Ishikawa (cell line): ENCODE data around the gene HRC.

Experiments
- CEBPB ChIP-seq: IDR thresholded peaks from 2 replicates; pipeline ENCODE4 v1.6.1; 2012
- CREB1 ChIP-seq: IDR thresholded peaks from 2 replicates; pipeline ENCODE4 v1.6.1; 2012; ENCODE audit warnings: low read depth
- EGR1 ChIP-seq: IDR thresholded peaks from 2 replicates; pipeline ENCODE4 v1.6.1; 2012
- EP300 ChIP-seq: IDR thresholded peaks from 2 replicates; pipeline ENCODE4 v1.6.1; 2012; ENCODE audit warnings: borderline replicate concordance
- FOXM1 ChIP-seq: IDR thresholded peaks from 2 replicates; pipeline ENCODE4 v1.6.1; 2012; ENCODE audit warnings: low read depth, borderline replicate concordance
- NFIC ChIP-seq: IDR thresholded peaks from 2 replicates; pipeline ENCODE4 v1.6.1; 2012
- RAD21 ChIP-seq: IDR thresholded peaks from 2 replicates; pipeline ENCODE4 v1.6.1; 2012; ENCODE audit warnings: low read depth
- TAF1 ChIP-seq: IDR thresholded peaks from 2 replicates; pipeline ENCODE4 v1.6.1; 2012; ENCODE audit warnings: low read depth, mild to moderate bottlenecking
- TCF12 ChIP-seq: IDR thresholded peaks from 2 replicates; pipeline ENCODE4 v1.6.1; 2012; ENCODE audit warnings: low read depth
- TEAD4 ChIP-seq: IDR thresholded peaks from 2 replicates; pipeline ENCODE4 v1.6.1; 2012
- YY1 ChIP-seq: IDR thresholded peaks from 2 replicates; pipeline ENCODE4 v1.6.1; 2012; ENCODE audit warnings: low read depth
- ZBTB7A ChIP-seq: IDR thresholded peaks from 2 replicates; pipeline ENCODE4 v1.6.1; 2012; ENCODE audit warnings: low read depth
- TF ChIP-seq, protein P1 (sequence below): IDR thresholded peaks from 2 replicates; pipeline ENCODE4 v1.6.1; 2012; ENCODE audit warnings: low read depth, mild to moderate bottlenecking
- TF ChIP-seq, protein P2 (sequence below): IDR thresholded peaks from 2 replicates; pipeline ENCODE4 v1.6.1; 2012
- TF ChIP-seq, protein P3 (sequence below): IDR thresholded peaks from 2 replicates; pipeline ENCODE4 v1.6.1; 2012

HRC gene

DNA sequence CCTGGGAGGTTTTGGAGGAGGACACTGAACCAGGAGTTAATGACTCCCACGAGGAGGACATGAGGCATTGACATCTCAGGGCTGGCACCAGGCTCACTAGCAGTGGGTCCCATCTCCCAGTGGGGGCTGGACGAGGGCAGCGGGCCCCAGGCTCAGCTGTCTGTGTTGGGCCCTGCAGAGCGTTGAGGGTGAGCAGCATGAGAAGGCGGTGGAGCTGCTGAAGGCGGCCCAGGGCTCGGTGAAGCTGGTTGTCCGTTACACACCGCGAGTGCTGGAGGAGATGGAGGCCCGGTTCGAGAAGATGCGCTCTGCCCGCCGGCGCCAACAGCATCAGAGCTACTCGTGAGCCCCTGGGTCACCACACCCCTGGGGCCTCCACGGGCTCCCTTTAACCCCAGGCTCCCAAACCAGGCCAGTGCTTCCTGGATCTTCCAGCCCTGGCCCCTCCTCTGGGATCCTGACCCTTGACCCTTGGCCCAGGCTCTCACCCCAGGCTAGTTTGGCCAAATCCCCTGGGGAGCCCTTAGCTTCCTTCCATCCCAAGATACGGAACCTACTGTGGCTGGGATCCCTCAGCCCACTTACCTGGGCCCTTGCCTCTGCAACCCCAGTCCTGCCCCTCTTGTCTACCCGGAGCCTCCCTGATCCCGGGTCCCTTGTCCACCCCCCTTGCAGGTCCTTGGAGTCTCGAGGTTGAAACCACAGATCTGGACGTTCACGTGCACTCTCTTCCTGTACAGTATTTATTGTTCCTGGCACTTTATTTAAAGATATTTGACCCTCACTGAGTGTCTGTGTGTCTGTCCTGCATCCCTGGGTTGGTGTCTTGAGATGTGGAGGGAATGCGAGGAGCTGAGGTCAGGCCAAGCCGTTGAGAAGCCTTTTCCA lies 37.3 kb downstream of the HRC start:
- TF ChIP-seq FOXM1: no peak
- TF ChIP-seq, protein P1, sequence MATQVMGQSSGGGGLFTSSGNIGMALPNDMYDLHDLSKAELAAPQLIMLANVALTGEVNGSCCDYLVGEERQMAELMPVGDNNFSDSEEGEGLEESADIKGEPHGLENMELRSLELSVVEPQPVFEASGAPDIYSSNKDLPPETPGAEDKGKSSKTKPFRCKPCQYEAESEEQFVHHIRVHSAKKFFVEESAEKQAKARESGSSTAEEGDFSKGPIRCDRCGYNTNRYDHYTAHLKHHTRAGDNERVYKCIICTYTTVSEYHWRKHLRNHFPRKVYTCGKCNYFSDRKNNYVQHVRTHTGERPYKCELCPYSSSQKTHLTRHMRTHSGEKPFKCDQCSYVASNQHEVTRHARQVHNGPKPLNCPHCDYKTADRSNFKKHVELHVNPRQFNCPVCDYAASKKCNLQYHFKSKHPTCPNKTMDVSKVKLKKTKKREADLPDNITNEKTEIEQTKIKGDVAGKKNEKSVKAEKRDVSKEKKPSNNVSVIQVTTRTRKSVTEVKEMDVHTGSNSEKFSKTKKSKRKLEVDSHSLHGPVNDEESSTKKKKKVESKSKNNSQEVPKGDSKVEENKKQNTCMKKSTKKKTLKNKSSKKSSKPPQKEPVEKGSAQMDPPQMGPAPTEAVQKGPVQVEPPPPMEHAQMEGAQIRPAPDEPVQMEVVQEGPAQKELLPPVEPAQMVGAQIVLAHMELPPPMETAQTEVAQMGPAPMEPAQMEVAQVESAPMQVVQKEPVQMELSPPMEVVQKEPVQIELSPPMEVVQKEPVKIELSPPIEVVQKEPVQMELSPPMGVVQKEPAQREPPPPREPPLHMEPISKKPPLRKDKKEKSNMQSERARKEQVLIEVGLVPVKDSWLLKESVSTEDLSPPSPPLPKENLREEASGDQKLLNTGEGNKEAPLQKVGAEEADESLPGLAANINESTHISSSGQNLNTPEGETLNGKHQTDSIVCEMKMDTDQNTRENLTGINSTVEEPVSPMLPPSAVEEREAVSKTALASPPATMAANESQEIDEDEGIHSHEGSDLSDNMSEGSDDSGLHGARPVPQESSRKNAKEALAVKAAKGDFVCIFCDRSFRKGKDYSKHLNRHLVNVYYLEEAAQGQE: no peak
- no peak for TF ChIP-seq YY1
- TF ChIP-seq TAF1: no peak
- TF ChIP-seq, protein P2, sequence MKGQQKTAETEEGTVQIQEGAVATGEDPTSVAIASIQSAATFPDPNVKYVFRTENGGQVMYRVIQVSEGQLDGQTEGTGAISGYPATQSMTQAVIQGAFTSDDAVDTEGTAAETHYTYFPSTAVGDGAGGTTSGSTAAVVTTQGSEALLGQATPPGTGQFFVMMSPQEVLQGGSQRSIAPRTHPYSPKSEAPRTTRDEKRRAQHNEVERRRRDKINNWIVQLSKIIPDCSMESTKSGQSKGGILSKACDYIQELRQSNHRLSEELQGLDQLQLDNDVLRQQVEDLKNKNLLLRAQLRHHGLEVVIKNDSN: no peak
- TF ChIP-seq EP300: no peak
- no peak for TF ChIP-seq CREB1
- TF ChIP-seq, protein P3, sequence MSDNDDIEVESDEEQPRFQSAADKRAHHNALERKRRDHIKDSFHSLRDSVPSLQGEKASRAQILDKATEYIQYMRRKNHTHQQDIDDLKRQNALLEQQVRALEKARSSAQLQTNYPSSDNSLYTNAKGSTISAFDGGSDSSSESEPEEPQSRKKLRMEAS: no peak
- no peak for TF ChIP-seq TEAD4
- TF ChIP-seq TCF12: no peak
- no peak for TF ChIP-seq RAD21
- no peak for TF ChIP-seq NFIC
- no peak for TF ChIP-seq EGR1
- no peak for TF ChIP-seq ZBTB7A
- TF ChIP-seq CEBPB: no peak

DNA sequence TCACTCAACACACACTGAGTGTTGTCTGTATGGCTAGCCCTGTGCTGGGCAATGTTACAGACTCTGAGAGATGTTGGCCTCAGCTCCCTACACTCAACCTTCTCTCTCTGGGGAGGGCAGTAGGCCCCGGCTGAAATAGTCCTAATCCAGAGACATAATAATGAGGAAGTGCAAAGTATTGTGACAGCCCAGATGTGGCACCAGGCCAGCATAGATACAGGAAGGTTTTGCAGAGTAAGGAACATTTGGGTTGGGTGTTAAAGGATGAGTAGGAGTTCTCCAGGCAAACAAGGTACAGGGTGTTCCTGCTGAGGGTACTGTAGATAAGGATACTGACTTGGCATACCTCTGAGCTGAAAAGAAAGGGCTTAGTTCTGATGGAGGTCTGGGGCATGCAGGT lies 38.7 kb downstream of the HRC start:
- TF ChIP-seq, protein P3: no peak
- TF ChIP-seq, protein P2: no peak
- TF ChIP-seq TCF12 (no peak), CREB1 (no peak), FOXM1 (no peak), EGR1 (no peak), EP300 (no peak), YY1 (no peak), CEBPB (no peak), TAF1 (no peak), NFIC (no peak), ZBTB7A (no peak), TEAD4 (no peak), RAD21 (no peak)
- TF ChIP-seq, protein P1: no peak

DNA sequence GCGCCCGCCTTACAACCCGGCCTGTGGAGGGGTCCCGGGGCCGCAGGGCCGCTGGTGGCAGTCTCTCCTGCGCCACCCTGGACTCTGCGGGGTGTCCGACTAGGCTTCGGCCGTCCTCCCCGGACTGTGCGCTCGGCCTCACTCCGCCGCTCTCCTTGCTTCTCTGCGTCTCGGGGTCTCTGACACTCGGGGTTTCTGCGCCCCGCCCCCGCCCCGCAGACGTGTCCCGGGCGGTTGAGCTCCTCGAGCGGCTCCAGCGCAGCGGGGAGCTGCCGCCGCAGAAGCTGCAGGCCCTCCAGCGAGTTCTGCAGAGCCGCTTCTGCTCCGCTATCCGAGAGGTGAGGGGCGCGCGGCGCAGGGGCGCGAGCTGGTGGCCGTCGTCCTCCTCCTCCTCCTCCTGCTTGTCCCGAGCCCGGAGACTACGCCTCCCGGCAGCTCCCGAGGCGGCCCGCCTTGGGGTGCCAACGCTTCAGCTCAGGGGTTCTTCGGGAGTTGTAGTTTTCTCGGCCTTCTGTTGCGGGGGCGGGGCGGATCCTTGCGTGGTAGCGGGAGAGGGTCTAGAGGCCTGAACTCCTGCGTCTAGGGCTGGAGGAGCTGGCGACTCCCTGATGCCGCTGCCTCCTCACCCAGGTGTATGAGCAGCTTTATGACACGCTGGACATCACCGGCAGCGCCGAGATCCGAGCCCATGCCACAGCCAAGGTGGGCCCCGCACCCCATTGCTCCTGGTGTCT lies 40.4 kb downstream of the HRC start:
- TF ChIP-seq CEBPB (no peak), TCF12 (no peak), NFIC (0 out of 2 replicates have a peak, but pooled peaks have one; percentile 2), ZBTB7A (peak; percentile 87), EGR1 (peak; percentile 12; the same call in 1 of the 2 replicates), CREB1 (no peak), YY1 (no peak)

DNA sequence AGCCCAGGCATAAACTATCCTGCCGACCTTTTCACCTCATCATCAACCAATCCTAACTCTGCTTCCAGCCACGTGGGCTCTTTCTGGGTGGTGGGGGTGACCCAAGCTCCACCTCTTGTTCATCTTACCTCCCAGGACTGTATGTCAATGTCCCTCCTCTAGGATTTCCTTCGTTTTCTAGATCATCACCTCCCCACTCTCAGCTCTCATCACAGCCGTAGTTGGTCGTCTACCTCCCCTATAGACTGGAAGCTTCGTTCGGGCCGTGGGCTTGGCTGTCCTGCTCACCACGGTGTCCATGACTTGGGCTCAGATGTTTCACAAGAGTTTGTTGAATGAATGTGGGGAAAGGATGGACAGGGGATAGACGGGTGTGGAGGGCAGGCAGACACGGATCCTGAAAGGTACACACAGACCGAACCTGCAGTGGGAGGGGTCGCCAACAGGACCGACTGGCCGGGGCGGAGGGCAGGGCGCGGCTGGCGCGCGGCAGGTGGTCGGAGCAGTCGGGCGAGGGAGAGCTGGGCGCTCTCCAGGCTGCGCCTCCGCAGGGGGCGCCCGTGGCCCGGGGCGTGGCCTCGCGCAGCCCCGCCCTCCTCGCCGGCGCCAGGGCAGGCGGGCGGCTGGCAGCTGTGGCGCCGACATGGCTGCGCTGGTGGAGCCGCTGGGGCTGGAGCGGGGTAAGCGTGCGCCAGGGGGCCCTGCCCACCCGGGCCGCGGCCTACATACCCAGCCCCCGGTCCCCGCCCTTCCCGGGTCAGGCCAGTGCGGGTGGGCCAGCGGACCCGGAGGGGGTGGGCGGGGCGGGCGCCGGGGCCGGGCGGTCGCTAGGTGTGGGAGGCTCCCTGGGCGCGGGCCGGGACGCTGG lies 41.2 kb downstream of the HRC start, which contains the start of gene LIN7B:
Gene LIN7B, plus strand, starts transcription at position 609 of the 868 bp plus-strand sequence. Its CDS starts 35 bp downstream, at position 644.
- TF ChIP-seq TAF1 (peak; percentile 18; the same call in 1 of the 2 replicates), CREB1 (no peak), ZBTB7A (peak; percentile 57; the same call in 1 of the 2 replicates), CEBPB (peak; percentile 66), YY1 (peak; percentile 79)
- TF ChIP-seq, protein P2: peak; percentile 95
- TF ChIP-seq, protein P1: no peak
- TF ChIP-seq, protein P3: peak; percentile 66; the same call in 1 of the 2 replicates
